K562 (cell line): ENCODE results near the gene NPIPB6.
A peak's percentile ranks its signal among the peaks of the same experiment; 100 is the strongest.

Source experiments
- ARHGAP35 ChIP-seq: fragments of 450-650 bp; IDR thresholded peaks from 2 replicates; pipeline ENCODE4 v1.6.1; 2018; ENCODE audit not compliant: partially characterized antibody
- ERF ChIP-seq: fragments of 450-650 bp; formaldehyde crosslinking; IDR thresholded peaks from 2 replicates; pipeline ENCODE4 v1.4.0; 2020; ENCODE audit warnings: mild to moderate bottlenecking, mixed read lengths
- FOXJ3 ChIP-seq: sonication (generic); formaldehyde crosslinking; IDR thresholded peaks from 2 replicates; pipeline ENCODE4 v1.4.0; 2020; ENCODE audit warnings: mild to moderate bottlenecking, missing genetic modification reagents
- HDAC2 ChIP-seq: fragments of 450-650 bp; IDR thresholded peaks from 2 replicates; pipeline ENCODE4 v1.6.1; 2016; ENCODE audit warnings: mild to moderate bottlenecking
- POLR3G ChIP-seq: IDR thresholded peaks from 2 replicates; pipeline ENCODE4 v1.6.1; 2011; ENCODE audit not compliant: insufficient read length, insufficient replicate concordance; ENCODE audit errors: extremely low read depth
- PTTG1 ChIP-seq: fragments of 450-650 bp; IDR thresholded peaks from 2 replicates; pipeline ENCODE4 v1.6.1; 2016; ENCODE audit warnings: low read depth, mild to moderate bottlenecking, missing genetic modification characterization, missing compliant biosample characterization
- SMC3 ChIP-seq: conservative IDR thresholded peaks from 2 replicates; pipeline ENCODE4 v1.6.1; 2011; ENCODE audit warnings: low read depth, low read length, improper control_type of control experiment; ENCODE audit not compliant: insufficient read depth
- SUPT5H ChIP-seq: fragments of 450-650 bp; IDR thresholded peaks from 2 replicates; pipeline ENCODE4 v1.6.1; 2016
- TAF1 ChIP-seq: IDR thresholded peaks from 2 replicates; pipeline ENCODE4 v1.6.1; 2011; ENCODE audit warnings: mild to moderate bottlenecking, low read length, moderate library complexity; ENCODE audit not compliant: insufficient read depth, control insufficient read depth, severe bottlenecking; ENCODE audit errors: extremely low read depth
- TAL1 ChIP-seq: fragments of 450-650 bp; IDR thresholded peaks from 2 replicates; pipeline ENCODE4 v1.6.1; 2016; ENCODE audit warnings: mild to moderate bottlenecking
- ZKSCAN8 ChIP-seq: fragments of 200-800 bp; sonication (Bioruptor generic); IDR thresholded peaks from 2 replicates; pipeline ENCODE4 v1.6.1; 2016; ENCODE audit warnings: missing genetic modification characterization, missing compliant biosample characterization
- ZNF431 ChIP-seq: sonication (generic); formaldehyde crosslinking; IDR thresholded peaks from 2 replicates; pipeline ENCODE4 v1.8.0; 2022; ENCODE audit warnings: mild to moderate bottlenecking, missing genetic modification reagents

DNA sequence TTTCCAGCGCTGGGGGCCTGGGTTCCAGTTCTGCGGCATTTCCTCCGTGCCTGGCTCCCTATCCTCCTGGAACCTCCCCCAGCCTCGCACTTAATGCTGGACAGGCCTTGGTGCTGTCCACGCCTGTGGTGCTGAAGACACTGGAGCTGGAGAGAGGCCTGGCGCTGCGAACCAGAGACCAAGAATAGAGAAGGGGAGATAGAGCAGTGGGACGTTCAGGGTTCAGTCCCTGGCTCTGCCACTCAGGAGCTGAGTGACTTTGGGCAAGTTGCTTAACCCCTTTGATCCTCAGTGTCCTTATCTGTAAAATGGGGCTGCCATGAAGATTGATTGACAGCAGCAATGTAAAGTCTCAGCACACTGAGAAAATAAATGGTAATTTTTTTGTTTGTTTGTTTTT, 59.1 kb downstream of the NPIPB6 start:
- TF ChIP-seq ZNF431 (no peak), FOXJ3 (0 out of 2 replicates have a peak, but pooled peaks have one; percentile 70), PTTG1 (tag) (no peak), POLR3G (no peak), HDAC2 (peak; percentile 69; the same call in 1 of the 2 replicates), SMC3 (no peak), ZKSCAN8 (no peak), ERF (CRISPR knock-in tag) (no peak), TAF1 (no peak), TAL1 (no peak), SUPT5H (no peak), ARHGAP35 (no peak)
